Stimulated activated CD8-positive, alpha-beta memory T cell treated with anti-CD3 and anti-CD28 coated beads, Interleukin-4, amount 100 ng/mL, for 4 hours (primary cell): Measurements from ENCODE around the gene GGT6.

Source experiments
- DNase-seq, 2 donors: peaks; one replicate each; pipeline ENCODE4 v3.0.0-alpha.2; 2020; ENCODE audit warnings: low read depth in 2 of 2, low spot score in 1 of 2

The GGT6 gene

GRCh38 chr17:4576161-4576558 lies 15.8 kb upstream of the GGT6 start:
- no peak for DNase-seq

- no peak for DNase-seq
These were observed 14.2 kb upstream of the GGT6 start for GRCh38 chr17:4574448-4575045.

GRCh38 chr17:4573669-4574068 lies 13.3 kb upstream of the GGT6 start:
- DNase-seq: peak; percentile 20 to 44

- DNase-seq: no peak
These were observed 12.7 kb upstream of the GGT6 start for GRCh38 chr17:4573115-4573514.

- DNase-seq: no peak
These were observed 11.8 kb upstream of the GGT6 start for GRCh38 chr17:4572131-4572530.

GRCh38 chr17:4569591-4569990 lies 9.2 kb upstream of the GGT6 start:
- no peak for DNase-seq

- no peak for DNase-seq
These were observed 6.4 kb upstream of the GGT6 start for GRCh38 chr17:4566785-4567184.

- no peak for DNase-seq
These were observed 5.1 kb upstream of the GGT6 start for GRCh38 chr17:4565209-4566141.

- no peak for DNase-seq
These were observed 1.9 kb upstream of the GGT6 start for GRCh38 chr17:4562015-4562969.

- no peak for DNase-seq
These were observed 470 bp upstream of the GGT6 start for GRCh38 chr17:4560837-4561256.

- no peak for DNase-seq
These were observed 411 bp downstream of the GGT6 start for GRCh38 chr17:4559966-4560365.

- no peak for DNase-seq
These were observed 1.1 kb downstream of the GGT6 start for GRCh38 chr17:4559139-4559791.

GRCh38 chr17:4558347-4558971 lies 1.9 kb downstream of the GGT6 start:
- DNase-seq: no peak

- no peak for DNase-seq
These were observed 2.6 kb downstream of the GGT6 start for GRCh38 chr17:4557626-4558346.

GRCh38 chr17:4556996-4557395 lies 3.4 kb downstream of the GGT6 start:
- DNase-seq: no peak

GRCh38 chr17:4555873-4556759 lies 4.3 kb downstream of the GGT6 start:
- no peak for DNase-seq

GRCh38 chr17:4554997-4555799 lies 5.2 kb downstream of the GGT6 start, which contains the start of gene MYBBP1A:
Gene MYBBP1A, minus strand, starts transcription at chr17:4555384. Its CDS starts 60 bp downstream, at chr17:4555324.
- peak; percentile 95 for DNase-seq
